K562 treated with DMSO at 1 percent for 12 hours (cell line): ENCODE data around the gene MASP2. TPM values are rescaled to one million over a fixed set of nuclear protein-coding genes. Genes with fewer than 3 reads are reported as not detected.

Experiments used
- total RNA-seq: library from RNA; unstranded; fragments of 300-600 nt; gene quantifications from 2 replicates; pipeline ENCODE4 v1.2.3, GENCODE V29; 2022; ENCODE audit not compliant: insufficient read depth

MASP2 gene
- 0.57 and 2.4 TPM in 2 replicates for total RNA-seq

GRCh38 chr1:11046625-11047365 is at the start of gene MASP2:
TSS of gene MASP2 (minus strand) at chr1:11047239. CDS start at chr1:11047207, 32 bp downstream.

GRCh38 chr1:11059968-11060830 is 13.2 kb upstream of the MASP2 start, which contains the start of gene SRM:
TSS of gene SRM (minus strand) at chr1:11060018. CDS start at chr1:11059943, 75 bp downstream.

GRCh38 chr1:11012260-11013159 is 34.5 kb downstream of the MASP2 start, which contains the start of gene TARDBP:
TSS of gene TARDBP (plus strand) at chr1:11012654. CDS start at chr1:11013728, 1,074 bp downstream.

Other genes with a start within 250 kb of the MASP2 start
- 78.9 and 193 TPM in 2 replicates for gene TARDBP, start 34.6 kb downstream of the MASP2 start, total RNA-seq
- gene SRM, start 12.8 kb upstream of the MASP2 start, total RNA-seq = 70.5 and 71.3 TPM in 2 replicates
- 48.2 and 101 TPM in 2 replicates for gene EXOSC10, start 52.6 kb upstream of the MASP2 start, total RNA-seq
- not detected in 2 replicates for gene ANGPTL7, start 142.1 kb upstream of the MASP2 start, total RNA-seq
- 23.2 and 75.0 TPM in 2 replicates for gene MTOR, start 215.3 kb upstream of the MASP2 start, total RNA-seq
- gene UBIAD1, start 226.0 kb upstream of the MASP2 start, total RNA-seq = 11.7 and 18.7 TPM in 2 replicates